ENCODE data around the gene LEMD2.

The LEMD2 gene

GRCh38 chr6:33772082-33772830, 16.7 kb downstream of the LEMD2 start:
- no peak for DNase-seq

- peak; percentile 75 for DNase-seq
Observed at GRCh38 chr6:33771146-33772081, 17.5 kb downstream of the LEMD2 start.

GRCh38 chr6:33770833-33771145, 18.1 kb downstream of the LEMD2 start:
- DNase-seq, result no peak

GRCh38 chr6:33770124-33770832, 18.7 kb downstream of the LEMD2 start:
- no peak for DNase-seq

- DNase-seq, result no peak
Observed at GRCh38 chr6:33769248-33769821, 19.6 kb downstream of the LEMD2 start.

- peak; percentile 81 for DNase-seq
Observed at GRCh38 chr6:33768644-33769120, 20.2 kb downstream of the LEMD2 start.

- DNase-seq, result no peak
Observed at GRCh38 chr6:33766921-33767907, 21.7 kb downstream of the LEMD2 start.

GRCh38 chr6:33765368-33765767, 23.6 kb downstream of the LEMD2 start:
- no peak for DNase-seq

GRCh38 chr6:33764036-33764435, 24.9 kb downstream of the LEMD2 start:
- DNase-seq, result no peak

- no peak for DNase-seq
Observed at GRCh38 chr6:33763483-33763882, 25.4 kb downstream of the LEMD2 start.

- no peak for DNase-seq
Observed at GRCh38 chr6:33762713-33763112, 26.2 kb downstream of the LEMD2 start.

- DNase-seq, result peak; percentile 52
Observed at GRCh38 chr6:33761922-33762629, 26.9 kb downstream of the LEMD2 start.

- DNase-seq, result no peak
Observed at GRCh38 chr6:33761581-33761921, 27.4 kb downstream of the LEMD2 start.

GRCh38 chr6:33759887-33760629, 28.9 kb downstream of the LEMD2 start:
- DNase-seq, result no peak

GRCh38 chr6:33758815-33759216, 30.1 kb downstream of the LEMD2 start:
- DNase-seq, result no peak

GRCh38 chr6:33757906-33758305, 31.0 kb downstream of the LEMD2 start:
- no peak for DNase-seq

- DNase-seq, result no peak
Observed at GRCh38 chr6:33757113-33757512, 31.8 kb downstream of the LEMD2 start.

GRCh38 chr6:33756211-33756954, 32.5 kb downstream of the LEMD2 start:
- no peak for DNase-seq

GRCh38 chr6:33755070-33755869, 33.7 kb downstream of the LEMD2 start:
- DNase-seq, result no peak

All from suppressor macrophage treated with lipopolysaccharide for 4 hours (primary cell).